Mucosa of descending colon (tissue), 3 donors: ENCODE measurements around the gene FCHO1. TPM values are rescaled to one million over a fixed set of nuclear protein-coding genes. Genes with fewer than 3 reads are reported as not detected.

Experiments used
- ATAC-seq: fragments of 200-7000 bp; cut with Tn5 transposase; one replicate; pipeline ENCODE4 v1.9.1; 2020; ENCODE audit warnings: mild to moderate bottlenecking, moderate library complexity
- DNase-seq, 3 donors: peaks; one replicate each; pipeline ENCODE4 v3.0.0-alpha.2; 2020
- H3K36me3 ChIP-seq: fragments of 200-600 bp; one replicate; pipeline ENCODE4 v1.8.0; 2021; ENCODE audit warnings: low read depth, mild to moderate bottlenecking
- H3K4me1 ChIP-seq: fragments of 200-600 bp; one replicate; pipeline ENCODE4 v1.8.0; 2021; ENCODE audit warnings: low read depth, mild to moderate bottlenecking
- H3K4me3 ChIP-seq: fragments of 200-600 bp; one replicate; pipeline ENCODE4 v1.8.0; 2021; ENCODE audit warnings: mild to moderate bottlenecking
- H3K9me3 ChIP-seq: fragments of 200-600 bp; one replicate; pipeline ENCODE4 v1.8.0; 2021; ENCODE audit warnings: mild to moderate bottlenecking
- CTCF ChIP-seq: fragments of 200-600 bp; IDR thresholded peaks from one replicate; pipeline ENCODE4 v1.8.0; 2022; ENCODE audit warnings: antibody characterized with exemption, mild to moderate bottlenecking
- intact Hi-C, 2 donors: fragments of 100-400 bp; cut with DNase I in 1 of 2; cut with micrococcal nuclease in 1 of 2; formaldehyde crosslinking; loops; one replicate each; pipeline versions ENCODE4 v1.11.0 to v1.11.1; 2022; cut with DNase I, micrococcal nuclease
- total RNA-seq, 3 donors: library from RNA; stranded (reverse); fragmentation: NEBNext Ultra II Directional in 2 of 3; extraction: Animal tissue kit (Norgen Biotek cat#: 25700) in 2 of 3; gene quantifications; one replicate each; pipeline versions ENCODE4 v1.2.1 to v1.2.4, GENCODE V29; 2021 to 2023
- donor health status: DM: no; HTN: no; CAD: no; lungs with moderate emphysema.
- donor health status: DM: no; HTN: no; CAD: no.
- donor health status: DM: no; HTN: yes; CAD: no.

Gene FCHO1
- total RNA-seq, 3 donors from 2014 or later, result 3.4 to 4.4 (median 4.2) TPM

- intact Hi-C loops, result no loop called here
- DNase-seq (peak; percentile 86 to 90 (median 89)), ATAC-seq (peak; percentile 94)
- Histone ChIP-seq H3K4me1 (peaks cover 4% of the 10 kb centered on the region), H3K9me3 (no peaks in the 10 kb centered on the region), H3K36me3 (no peaks in the 10 kb centered on the region), H3K4me3 (no peak overlapping the region)
- no peak for TF ChIP-seq CTCF
These were observed 79.5 kb downstream of the FCHO1 start for GRCh38 chr19:17830567-17831418.

GRCh38 chr19:17831419-17831888 is 80.2 kb downstream of the FCHO1 start:
- Histone ChIP-seq H3K4me1 (peaks cover 4% of the 10 kb centered on the region), H3K9me3 (no peaks in the 10 kb centered on the region), H3K36me3 (no peaks in the 10 kb centered on the region), H3K4me3 (no peak overlapping the region)
- DNase-seq (peak in 1 of 3 donors; percentile 40), ATAC-seq (peak; percentile 17)
- TF ChIP-seq CTCF, result no peak
- intact Hi-C loops, result no loop called here

- H3K36me3 ChIP-seq, result no peaks in the 10 kb centered on the region
- H3K4me3 ChIP-seq, result no peak overlapping the region
- TF ChIP-seq CTCF, result no peak
- ATAC-seq (no peak), DNase-seq (no peak)
- no peaks in the 10 kb centered on the region for H3K9me3 ChIP-seq
- peaks cover 4% of the 10 kb centered on the region for H3K4me1 ChIP-seq
- intact Hi-C loops, result no loop called here
These were observed 81.3 kb downstream of the FCHO1 start for GRCh38 chr19:17832443-17833208.

- Histone ChIP-seq H3K9me3 (no peaks in the 10 kb centered on the region), H3K36me3 (no peaks in the 10 kb centered on the region), H3K4me3 (no peak overlapping the region), H3K4me1 (peaks cover 4% of the 10 kb centered on the region)
- intact Hi-C loops, result no loop called here
- TF ChIP-seq CTCF, result no peak
- DNase-seq (no peak), ATAC-seq (no peak)
These were observed 83.3 kb downstream of the FCHO1 start for GRCh38 chr19:17834350-17835181.
